Prostate gland (tissue), 2 donors: ENCODE data around the gene ZNF610.

ENCODE experiments used
- POLR2AphosphoS5 ChIP-seq: sonication (generic); formaldehyde crosslinking; IDR thresholded peaks from one replicate; pipeline ENCODE4 v1.6.1; 2017; ENCODE audit warnings: antibody characterized with exemption
- TF ChIP-seq, protein P1 (sequence below), 4 experiments: fragments of 200-600 bp in 2 of 4; fragments of 450-650 bp in 2 of 4; sonication (generic) in 2 of 4; IDR thresholded peaks; 1 replicate in 3 of 4; 2 replicates in 1 of 4; pipeline ENCODE4 v1.5.1; 2016 to 2019; ENCODE audit warnings: antibody characterized with exemption in 4 of 4, mild to moderate bottlenecking in 2 of 4, moderate library complexity in 2 of 4

DNA sequence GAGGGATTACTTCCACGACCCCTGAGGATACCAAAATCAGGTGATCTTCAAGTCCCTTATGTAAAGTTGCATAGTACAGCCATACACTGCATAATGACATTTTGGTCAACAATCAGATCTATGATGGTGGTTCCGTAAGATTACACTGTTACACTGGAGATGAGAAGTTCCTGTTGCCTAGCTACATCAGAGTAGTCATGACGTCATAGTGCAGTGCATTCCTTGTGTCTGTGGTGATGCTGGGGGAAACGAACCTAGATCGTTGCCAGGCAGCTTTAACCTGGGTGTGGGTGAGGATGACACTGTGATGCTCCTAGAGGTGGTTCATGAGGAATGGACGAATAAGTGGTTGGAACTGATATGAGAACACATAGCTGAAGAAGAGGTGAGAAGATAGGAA lies 9.1 kb downstream of the ZNF610 start:
- TF ChIP-seq, protein P1, sequence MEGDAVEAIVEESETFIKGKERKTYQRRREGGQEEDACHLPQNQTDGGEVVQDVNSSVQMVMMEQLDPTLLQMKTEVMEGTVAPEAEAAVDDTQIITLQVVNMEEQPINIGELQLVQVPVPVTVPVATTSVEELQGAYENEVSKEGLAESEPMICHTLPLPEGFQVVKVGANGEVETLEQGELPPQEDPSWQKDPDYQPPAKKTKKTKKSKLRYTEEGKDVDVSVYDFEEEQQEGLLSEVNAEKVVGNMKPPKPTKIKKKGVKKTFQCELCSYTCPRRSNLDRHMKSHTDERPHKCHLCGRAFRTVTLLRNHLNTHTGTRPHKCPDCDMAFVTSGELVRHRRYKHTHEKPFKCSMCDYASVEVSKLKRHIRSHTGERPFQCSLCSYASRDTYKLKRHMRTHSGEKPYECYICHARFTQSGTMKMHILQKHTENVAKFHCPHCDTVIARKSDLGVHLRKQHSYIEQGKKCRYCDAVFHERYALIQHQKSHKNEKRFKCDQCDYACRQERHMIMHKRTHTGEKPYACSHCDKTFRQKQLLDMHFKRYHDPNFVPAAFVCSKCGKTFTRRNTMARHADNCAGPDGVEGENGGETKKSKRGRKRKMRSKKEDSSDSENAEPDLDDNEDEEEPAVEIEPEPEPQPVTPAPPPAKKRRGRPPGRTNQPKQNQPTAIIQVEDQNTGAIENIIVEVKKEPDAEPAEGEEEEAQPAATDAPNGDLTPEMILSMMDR (IDR thresholded peaks at IDR 0.05): no peak
- no peak for TF ChIP-seq POLR2AphosphoS5
